C4-2B (cell line): ENCODE measurements around the gene TENM4.
"Not testable (repeated sequence)": the region's sequence is repeated elsewhere in the genome, so short reads cannot be mapped to it uniquely, and the experiment has no call there.

Experiments used
- H3K27ac ChIP-seq: fragments of 450-650 bp; 2 replicates; pipeline ENCODE4 v1.5.1; 2017
- CTCF ChIP-seq: fragments of 450-650 bp; conservative IDR thresholded peaks from 2 replicates; pipeline ENCODE4 v1.5.1; 2017; ENCODE audit warnings: mild to moderate bottlenecking
- ZFX ChIP-seq: fragments of 450-650 bp; IDR thresholded peaks from 2 replicates; pipeline ENCODE4 v1.6.1; 2017

The TENM4 gene

GRCh38 chr11:79229047-79229446 lies 211.8 kb downstream of the TENM4 start:
- TF ChIP-seq ZFX = no peak
- no peak for TF ChIP-seq CTCF
- no peak overlapping the region for H3K27ac ChIP-seq

GRCh38 chr11:79227767-79228755 lies 212.8 kb downstream of the TENM4 start:
- H3K27ac ChIP-seq = no peak overlapping the region

GRCh38 chr11:79227308-79227707 lies 213.5 kb downstream of the TENM4 start:
- TF ChIP-seq CTCF (no peak), ZFX (no peak)
- H3K27ac ChIP-seq = no peak overlapping the region

More at GRCh38 chr11:79227767-79228755, 212.8 kb downstream of the TENM4 start:
- no peak for TF ChIP-seq ZFX
- no peak for TF ChIP-seq CTCF

DNA sequence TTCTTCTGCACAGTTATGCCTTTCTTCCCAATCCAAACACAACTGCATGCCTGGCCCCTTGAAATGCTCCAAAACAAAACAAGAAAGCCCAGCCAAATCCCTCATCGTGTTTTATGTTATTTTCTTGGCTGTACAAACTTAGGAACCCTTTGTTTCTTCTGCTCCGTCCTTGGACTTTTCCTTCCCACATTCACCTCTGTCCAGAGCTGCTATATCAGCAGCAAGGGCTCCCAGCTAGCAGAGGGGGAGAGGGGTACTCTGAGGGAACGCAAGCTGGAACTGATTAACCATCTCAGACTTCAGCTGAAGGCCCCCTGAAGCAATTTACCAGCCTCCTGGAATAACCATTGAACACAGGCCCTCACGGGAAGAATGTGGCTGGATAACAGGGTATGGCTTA lies 214.7 kb downstream of the TENM4 start:
- no peak overlapping the region for H3K27ac ChIP-seq
- TF ChIP-seq ZFX (no peak), CTCF (no peak)

DNA sequence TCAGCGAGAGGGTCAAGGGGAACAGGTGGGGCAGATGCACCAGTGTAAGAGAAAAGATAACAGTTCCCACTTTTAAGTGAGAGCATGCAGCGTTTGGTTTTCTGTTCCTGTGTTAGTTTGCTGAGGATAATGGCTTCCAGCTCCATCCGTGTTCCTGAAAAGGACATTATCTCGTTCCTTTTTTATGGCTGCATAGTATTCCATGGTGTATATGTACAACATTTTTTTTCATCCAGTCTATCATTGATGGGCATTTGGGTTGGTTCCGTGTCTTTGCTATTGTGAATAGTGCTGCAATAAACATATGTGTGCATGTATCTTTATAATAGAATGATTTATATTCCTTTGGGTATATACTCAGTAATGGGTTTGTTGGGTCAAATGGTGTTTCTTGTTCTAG lies 218.7 kb downstream of the TENM4 start:
- not testable (repeated sequence) for H3K27ac ChIP-seq

GRCh38 chr11:79221444-79222130 lies 219.2 kb downstream of the TENM4 start:
- TF ChIP-seq ZFX (no peak), CTCF (no peak)
- no peak overlapping the region for H3K27ac ChIP-seq

DNA sequence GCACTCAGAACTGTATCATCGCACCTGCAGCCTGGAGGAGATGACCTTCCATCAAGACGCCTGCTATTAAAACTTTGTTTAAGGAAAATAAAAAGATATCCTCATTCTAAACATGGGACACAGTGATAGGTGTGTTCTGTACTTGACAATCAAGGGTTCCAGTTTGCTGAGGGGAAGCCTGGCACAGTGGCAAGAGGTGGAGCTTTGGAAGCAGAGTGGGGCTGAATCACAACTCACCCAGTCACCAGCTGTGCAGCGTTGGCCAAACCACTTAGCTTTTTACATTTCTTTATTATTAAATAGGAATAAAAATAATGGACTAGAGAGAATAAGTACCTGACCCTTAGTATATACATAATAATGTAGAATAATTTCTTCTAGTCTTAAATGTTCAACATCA lies 220.7 kb downstream of the TENM4 start:
- no peak overlapping the region for H3K27ac ChIP-seq
- no peak for TF ChIP-seq CTCF
- TF ChIP-seq ZFX = no peak
